Lower leg skin (tissue), 3 donors: ENCODE results near the gene PSMF1.

ENCODE experiments used
- POLR2A ChIP-seq, 2 donors: fragments of 450-650 bp; IDR thresholded peaks; one replicate each; pipeline ENCODE4 v1.6.1; 2016 to 2017; ENCODE audit warnings: antibody characterized with exemption in 2 of 2, mild to moderate bottlenecking in 1 of 2, moderate library complexity in 1 of 2
- TF ChIP-seq, protein P1 (sequence below), 3 donors: fragments of 450-650 bp; IDR thresholded peaks; one replicate each; pipeline ENCODE4 v1.5.1; 2016; ENCODE audit warnings: antibody characterized with exemption in 3 of 3, mild to moderate bottlenecking in 3 of 3, moderate library complexity in 2 of 3

- TF ChIP-seq, protein P1, sequence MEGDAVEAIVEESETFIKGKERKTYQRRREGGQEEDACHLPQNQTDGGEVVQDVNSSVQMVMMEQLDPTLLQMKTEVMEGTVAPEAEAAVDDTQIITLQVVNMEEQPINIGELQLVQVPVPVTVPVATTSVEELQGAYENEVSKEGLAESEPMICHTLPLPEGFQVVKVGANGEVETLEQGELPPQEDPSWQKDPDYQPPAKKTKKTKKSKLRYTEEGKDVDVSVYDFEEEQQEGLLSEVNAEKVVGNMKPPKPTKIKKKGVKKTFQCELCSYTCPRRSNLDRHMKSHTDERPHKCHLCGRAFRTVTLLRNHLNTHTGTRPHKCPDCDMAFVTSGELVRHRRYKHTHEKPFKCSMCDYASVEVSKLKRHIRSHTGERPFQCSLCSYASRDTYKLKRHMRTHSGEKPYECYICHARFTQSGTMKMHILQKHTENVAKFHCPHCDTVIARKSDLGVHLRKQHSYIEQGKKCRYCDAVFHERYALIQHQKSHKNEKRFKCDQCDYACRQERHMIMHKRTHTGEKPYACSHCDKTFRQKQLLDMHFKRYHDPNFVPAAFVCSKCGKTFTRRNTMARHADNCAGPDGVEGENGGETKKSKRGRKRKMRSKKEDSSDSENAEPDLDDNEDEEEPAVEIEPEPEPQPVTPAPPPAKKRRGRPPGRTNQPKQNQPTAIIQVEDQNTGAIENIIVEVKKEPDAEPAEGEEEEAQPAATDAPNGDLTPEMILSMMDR (IDR thresholded peaks at IDR 0.05): no peak
- TF ChIP-seq POLR2A (IDR thresholded peaks at IDR 0.05): no peak
Measured at GRCh38 chr20:1174787-1175186, 56.4 kb downstream of the PSMF1 start.
